Measurements from ENCODE around the gene TERT. TPM values are rescaled to one million over a fixed set of nuclear protein-coding genes. Genes with fewer than 3 reads are reported as not detected.
"Not testable (repeated sequence)": the region's sequence is repeated elsewhere in the genome, so short reads cannot be mapped to it uniquely, and the experiment has no call there.

TERT gene
- total and polyA plus RNA-seq, 2 experiments from 2014 or later: 0.08 TPM; not detected in 1

GRCh38 chr5:1329111-1329579 is 34.3 kb upstream of the TERT start:
- no peak overlapping the region for H3K27ac ChIP-seq
- 96% methylated on average over 9 of the region's 9 CpGs for WGBS (ENCODE audit: low lambda C conversion rate, missing lambda C conversion rate)
- TF ChIP-seq EZH2 (IDR thresholded peaks at IDR 0.05; ENCODE audit: borderline replicate concordance) (no peak), EZH2phosphoT487 (IDR thresholded peaks at IDR 0.05; ENCODE audit: low read depth, severe bottlenecking, unreplicated experiment) (no peak)
- TF ChIP-seq, protein P1, sequence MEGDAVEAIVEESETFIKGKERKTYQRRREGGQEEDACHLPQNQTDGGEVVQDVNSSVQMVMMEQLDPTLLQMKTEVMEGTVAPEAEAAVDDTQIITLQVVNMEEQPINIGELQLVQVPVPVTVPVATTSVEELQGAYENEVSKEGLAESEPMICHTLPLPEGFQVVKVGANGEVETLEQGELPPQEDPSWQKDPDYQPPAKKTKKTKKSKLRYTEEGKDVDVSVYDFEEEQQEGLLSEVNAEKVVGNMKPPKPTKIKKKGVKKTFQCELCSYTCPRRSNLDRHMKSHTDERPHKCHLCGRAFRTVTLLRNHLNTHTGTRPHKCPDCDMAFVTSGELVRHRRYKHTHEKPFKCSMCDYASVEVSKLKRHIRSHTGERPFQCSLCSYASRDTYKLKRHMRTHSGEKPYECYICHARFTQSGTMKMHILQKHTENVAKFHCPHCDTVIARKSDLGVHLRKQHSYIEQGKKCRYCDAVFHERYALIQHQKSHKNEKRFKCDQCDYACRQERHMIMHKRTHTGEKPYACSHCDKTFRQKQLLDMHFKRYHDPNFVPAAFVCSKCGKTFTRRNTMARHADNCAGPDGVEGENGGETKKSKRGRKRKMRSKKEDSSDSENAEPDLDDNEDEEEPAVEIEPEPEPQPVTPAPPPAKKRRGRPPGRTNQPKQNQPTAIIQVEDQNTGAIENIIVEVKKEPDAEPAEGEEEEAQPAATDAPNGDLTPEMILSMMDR (IDR thresholded peaks at IDR 0.05; ENCODE audit: poor library complexity): no peak

DNA sequence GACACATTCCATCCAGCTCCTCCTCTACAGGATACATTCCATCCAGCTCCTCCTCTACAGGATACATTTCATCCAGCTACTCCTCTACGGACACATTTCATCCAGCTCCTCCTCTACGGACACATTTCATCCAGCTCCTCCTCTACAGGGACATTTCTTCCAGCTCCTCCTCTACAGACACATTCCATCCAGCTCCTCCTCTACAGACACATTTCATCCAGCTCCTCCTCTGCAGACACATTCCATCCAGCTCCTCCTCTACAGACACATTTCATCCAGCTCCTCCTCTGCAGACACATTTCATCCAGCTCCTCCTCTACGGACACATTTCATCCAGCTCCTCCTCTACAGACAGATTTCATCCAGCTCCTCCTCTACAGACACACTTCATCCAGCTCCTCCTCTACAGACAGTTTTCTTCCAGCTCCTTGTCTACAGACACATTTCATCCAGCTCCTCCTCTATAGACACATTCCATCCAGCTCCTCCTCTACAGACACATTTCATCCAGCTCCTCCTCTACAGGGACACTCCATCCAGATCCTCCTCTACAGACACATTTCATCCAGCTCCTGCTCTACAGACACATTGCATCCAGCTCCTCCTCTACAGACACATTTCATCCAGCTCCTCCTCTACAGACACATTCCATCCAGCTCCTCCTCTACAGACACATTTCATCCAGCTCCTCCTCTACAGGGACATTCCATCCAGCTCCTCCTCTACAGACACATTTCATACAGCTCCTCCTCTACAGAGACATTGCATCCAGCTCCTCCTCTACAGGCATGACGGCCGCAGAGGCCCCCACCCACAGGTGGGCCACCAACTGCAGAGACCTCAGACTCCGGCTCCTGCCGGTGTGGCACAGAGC is 33.6 kb upstream of the TERT start:
- WGBS (ENCODE audit: low lambda C conversion rate, missing lambda C conversion rate): 96% methylated on average over 5 of the region's 7 CpGs
- H3K36me3 ChIP-seq (replicated peaks; ENCODE audit: insufficient read depth, low read depth); H3K9me3 ChIP-seq (ENCODE audit: low read depth); H4K20me1 ChIP-seq (ENCODE audit: insufficient read depth, poor library complexity, severe bottlenecking); H3K27me3 ChIP-seq; H3K4me2 ChIP-seq; H3K4me3 ChIP-seq; DNase-seq (ENCODE audit: low spot score); H3K4me1 ChIP-seq (ENCODE audit: insufficient read depth); H3K9me2 ChIP-seq (replicated peaks; ENCODE audit: insufficient read depth); H3K79me2 ChIP-seq; H2AFZ ChIP-seq: not testable (repeated sequence)
- peak overlapping the region; percentile 73 for H3K27ac ChIP-seq

More at GRCh38 chr5:1329111-1329579, 34.3 kb upstream of the TERT start:
- no peak overlapping the region for H2AFZ ChIP-seq
- no peak overlapping the region for H3K4me3 ChIP-seq
- no peak for DNase-seq (ENCODE audit: low spot score)
- no peaks in the 10 kb centered on the region for H3K27me3 ChIP-seq
- H3K9me2 ChIP-seq (replicated peaks; ENCODE audit: insufficient read depth): no peaks in the 10 kb centered on the region
- no peaks in the 10 kb centered on the region for H3K36me3 ChIP-seq (replicated peaks; ENCODE audit: insufficient read depth, low read depth)
- peaks cover 6% of the 10 kb centered on the region for H3K4me1 ChIP-seq (ENCODE audit: insufficient read depth)
- no peaks in the 10 kb centered on the region for H4K20me1 ChIP-seq (ENCODE audit: insufficient read depth, poor library complexity, severe bottlenecking)
- H3K9me3 ChIP-seq (ENCODE audit: low read depth): no peaks in the 10 kb centered on the region
- H3K79me2 ChIP-seq: no peaks in the 10 kb centered on the region
- H3K4me2 ChIP-seq: no peak overlapping the region

GRCh38 chr5:1326901-1327756 is 32.3 kb upstream of the TERT start:
- not testable (repeated sequence) for H3K4me1 ChIP-seq (ENCODE audit: insufficient read depth); H3K9me2 ChIP-seq (replicated peaks; ENCODE audit: insufficient read depth); DNase-seq (ENCODE audit: low spot score); H3K4me3 ChIP-seq; H2AFZ ChIP-seq; H4K20me1 ChIP-seq (ENCODE audit: insufficient read depth, poor library complexity, severe bottlenecking); H3K79me2 ChIP-seq; H3K4me2 ChIP-seq; H3K9me3 ChIP-seq (ENCODE audit: low read depth); H3K36me3 ChIP-seq (replicated peaks; ENCODE audit: insufficient read depth, low read depth); H3K27me3 ChIP-seq
- 65% methylated on average over 6 of the region's 6 CpGs for WGBS (ENCODE audit: low lambda C conversion rate, missing lambda C conversion rate)
- peak overlapping the region; percentile 80 for H3K27ac ChIP-seq

DNA sequence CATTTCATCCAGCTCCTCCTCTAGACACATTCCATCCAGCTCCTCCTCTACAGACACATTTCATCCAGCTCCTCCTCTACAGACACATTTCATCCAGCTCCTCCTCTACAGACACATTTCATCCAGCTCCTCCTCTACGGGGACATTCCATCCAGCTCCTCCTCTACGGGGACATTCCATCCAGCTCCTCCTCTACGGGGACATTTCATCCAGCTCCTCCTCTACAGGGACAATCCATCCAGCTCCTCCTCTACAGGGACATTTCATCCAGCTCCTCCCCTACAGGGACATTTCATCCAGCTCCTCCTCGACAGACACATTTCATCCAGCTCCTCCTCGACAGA is 31.6 kb upstream of the TERT start:
- not testable (repeated sequence) for H3K4me2 ChIP-seq; H3K79me2 ChIP-seq; H4K20me1 ChIP-seq (ENCODE audit: insufficient read depth, poor library complexity, severe bottlenecking); H3K9me2 ChIP-seq (replicated peaks; ENCODE audit: insufficient read depth); H3K4me3 ChIP-seq; H2AFZ ChIP-seq; DNase-seq (ENCODE audit: low spot score); H3K27me3 ChIP-seq; H3K4me1 ChIP-seq (ENCODE audit: insufficient read depth); H3K9me3 ChIP-seq (ENCODE audit: low read depth); H3K36me3 ChIP-seq (replicated peaks; ENCODE audit: insufficient read depth, low read depth)
- 94% methylated on average over 5 of the region's 5 CpGs for WGBS (ENCODE audit: low lambda C conversion rate, missing lambda C conversion rate)
- H3K27ac ChIP-seq: peak overlapping the region; percentile 80

Measured in hepatocyte (in vitro differentiated cells).